K562 (cell line): Measurements from ENCODE around the gene SELENOO. TPM values are rescaled to one million over a fixed set of nuclear protein-coding genes. Genes with fewer than 3 reads are reported as not detected.

Experiments used
- ATAC-seq: fragments of 200-7000 bp; cut with Tn5 transposase; 3 replicates; pipeline ENCODE4 v1.9.1; 2020; ENCODE audit warnings: moderate library complexity
- BruUV-seq: library from RNA; stranded (reverse); fragments of 400-500 nt; replicated peaks from 2 replicates; lab custom pipeline; 2021; lab: Mats Ljungman, UMichigan
- CTCF ChIA-PET: fragments of 300-600 bp; formaldehyde crosslinking; extraction: SDS; loops from one replicate; lab custom pipeline; 2021; ENCODE audit warnings: low intra/inter-chr PET ratio; lab: Yijun Ruan, JAX
- POLR2A ChIA-PET: fragments of 300-600, 350-650 bp; sonication (Branson Sonifier 250); formaldehyde crosslinking; extraction: SDS; loops from one replicate; lab custom pipeline; 2021; ENCODE audit warnings: antibody characterized with exemption, inconsistent platforms; lab: Yijun Ruan, JAX
- DNase-seq, 4 experiments: peaks; one replicate each; pipeline versions ENCODE4 v3.0.0 to v3.0.0-alpha.2; 2011 to 2018; ENCODE audit warnings: low spot score in 3 of 4, mixed read lengths in 3 of 4; ENCODE audit errors: extremely low read depth in 1 of 4
- FAIRE-seq: peaks from 2 replicates; lab custom pipeline; 2011; peaks lifted over from hg19 to GRCh38; lab: Jason Lieb, UNC
- H2AFZ ChIP-seq: 2 replicates; pipeline ENCODE4 v1.6.0; 2011; ENCODE audit warnings: low read depth, low read length, control low read depth, inconsistent platforms
- H3K27ac ChIP-seq: fragments of 200-600 bp; 3 replicates; pipeline ENCODE4 v1.8.0; 2011; ENCODE audit warnings: low read depth, mild to moderate bottlenecking, control low read depth, inconsistent platforms, low read length, moderate library complexity, mixed read lengths; ENCODE audit errors: extremely low read depth
- H3K27me3 ChIP-seq, 2 experiments: fragments of 300-600 bp in 1 of 2; 2 replicates in 1 of 2; 3 replicates in 1 of 2; pipeline versions ENCODE4 v1.6.0 to v1.8.0; 2011; ENCODE audit warnings: inconsistent platforms in 2 of 2, low read length in 2 of 2, mild to moderate bottlenecking in 1 of 2, mixed read lengths in 1 of 2, moderate library complexity in 1 of 2; ENCODE audit not compliant: control insufficient read depth in 2 of 2, insufficient read depth in 2 of 2
- H3K36me3 ChIP-seq: fragments of 300-600 bp; 3 replicates; pipeline ENCODE4 v1.8.0; 2011; ENCODE audit warnings: mild to moderate bottlenecking, low read length, inconsistent platforms; ENCODE audit not compliant: control insufficient read depth, insufficient read depth
- H3K4me1 ChIP-seq, 2 experiments: fragments of 200-600 bp in 1 of 2; replicated peaks in 1 of 2; 2 replicates in 1 of 2; 3 replicates in 1 of 2; pipeline versions ENCODE4 v1.5.1 to v1.8.0; 2011; ENCODE audit warnings: inconsistent platforms in 2 of 2, low read length in 2 of 2, mild to moderate bottlenecking in 1 of 2, mixed read lengths in 1 of 2, moderate library complexity in 1 of 2; ENCODE audit not compliant: control insufficient read depth in 2 of 2, insufficient read depth in 2 of 2
- H3K4me2 ChIP-seq: 2 replicates; pipeline ENCODE4 v1.6.1; 2011; ENCODE audit warnings: low read length, control low read depth, inconsistent platforms, mixed read lengths; ENCODE audit not compliant: insufficient read depth
- H3K4me3 ChIP-seq: fragments of 200-600 bp; sonication (generic), shearing (Covaris generic); 2 replicates; pipeline ENCODE4 v1.5.1; 2016; ENCODE audit warnings: control low read depth, inconsistent platforms
- H3K79me2 ChIP-seq: fragments of 200-600 bp; 3 replicates; pipeline ENCODE4 v1.8.0; 2011; ENCODE audit warnings: low read length, inconsistent platforms; ENCODE audit not compliant: control insufficient read depth, insufficient read depth
- H3K9ac ChIP-seq, 2 experiments: 2 replicates each; pipeline versions ENCODE4 v1.6.0 to v1.6.1; 2011; ENCODE audit warnings: low read depth in 2 of 2, low read length in 2 of 2, control low read depth in 1 of 2, inconsistent platforms in 1 of 2, mild to moderate bottlenecking in 1 of 2, mixed read lengths in 1 of 2; ENCODE audit not compliant: insufficient read depth in 1 of 2
- H3K9me1 ChIP-seq: one replicate; pipeline ENCODE4 v1.6.0; 2011; ENCODE audit warnings: inconsistent platforms, mild to moderate bottlenecking, low read length, moderate library complexity; ENCODE audit not compliant: control insufficient read depth, insufficient read depth
- H3K9me3 ChIP-seq: replicated peaks from 2 replicates; pipeline ENCODE4 v1.5.1; 2011; ENCODE audit warnings: low read depth, low read length, inconsistent platforms; ENCODE audit not compliant: control insufficient read depth, insufficient read depth
- H4K20me1 ChIP-seq: replicated peaks from 2 replicates; pipeline ENCODE4 v1.6.1; 2011; ENCODE audit warnings: low read length, inconsistent platforms, mixed read lengths; ENCODE audit not compliant: control insufficient read depth, insufficient read depth
- CBX8 ChIP-seq: fragments of 200-600 bp; sonication (generic); IDR thresholded peaks from 2 replicates; pipeline ENCODE4 v1.6.1; 2012; ENCODE audit warnings: borderline replicate concordance, mixed run types, low read depth, mild to moderate bottlenecking, moderate library complexity, mixed read lengths, low read length, control low read depth, inconsistent platforms; ENCODE audit not compliant: poor library complexity, severe bottlenecking; ENCODE audit errors: extremely low read depth
- E2F4 ChIP-seq: sonication (generic); formaldehyde crosslinking; IDR thresholded peaks from 2 replicates; pipeline ENCODE4 v1.8.0; 2022; ENCODE audit warnings: mild to moderate bottlenecking, low read depth, missing genetic modification reagents
- ESRRA ChIP-seq: fragments of 450-650 bp; IDR thresholded peaks from 2 replicates; pipeline ENCODE4 v1.6.1; 2014; ENCODE audit warnings: low read depth, mild to moderate bottlenecking, moderate library complexity, borderline replicate concordance
- MBD1 ChIP-seq: fragments of 250-450 bp; sonication (Bioruptor Pico); IDR thresholded peaks from 2 replicates; pipeline ENCODE4 v1.8.0; 2022; ENCODE audit warnings: inconsistent platforms
- NFE2L1 ChIP-seq: fragments of 450-650 bp; IDR thresholded peaks from 2 replicates; pipeline ENCODE4 v1.6.1; 2016; ENCODE audit warnings: missing genetic modification characterization, low read depth, mild to moderate bottlenecking, missing compliant biosample characterization, moderate library complexity, borderline replicate concordance
- PCBP1 ChIP-seq: fragments of 200-400 bp; formaldehyde crosslinking; IDR thresholded peaks from 2 replicates; pipeline ENCODE4 v1.6.1; 2018; ENCODE audit warnings: mild to moderate bottlenecking, low read depth, low read length; ENCODE audit not compliant: poor library complexity, severe bottlenecking
- POLR2B ChIP-seq: fragments of 450-650 bp; IDR thresholded peaks from 2 replicates; pipeline ENCODE4 v1.6.1; 2018; ENCODE audit warnings: low read depth; ENCODE audit not compliant: partially characterized antibody
- POLR2G ChIP-seq: fragments of 200-400 bp; formaldehyde crosslinking; IDR thresholded peaks from 2 replicates; pipeline ENCODE4 v1.6.1; 2017; ENCODE audit warnings: low read depth, mild to moderate bottlenecking, antibody characterized with exemption, low read length, moderate library complexity
- POLR3G ChIP-seq: IDR thresholded peaks from 2 replicates; pipeline ENCODE4 v1.6.1; 2011; ENCODE audit not compliant: insufficient read length, insufficient replicate concordance; ENCODE audit errors: extremely low read depth
- RBFOX2 ChIP-seq: fragments of 200-400 bp; formaldehyde crosslinking; IDR thresholded peaks from 2 replicates; pipeline ENCODE4 v1.6.1; 2017; ENCODE audit warnings: low read depth, mild to moderate bottlenecking, low read length, moderate library complexity
- SMAD1 ChIP-seq: fragments of 150-350 bp; IDR thresholded peaks from 2 replicates; pipeline ENCODE4 v1.6.1; 2014; ENCODE audit warnings: low read length, low read depth; ENCODE audit not compliant: partially characterized antibody
- TGIF2 ChIP-seq: sonication (generic); formaldehyde crosslinking; IDR thresholded peaks from 2 replicates; pipeline ENCODE4 v1.8.1; 2022; ENCODE audit warnings: mild to moderate bottlenecking, missing genetic modification reagents, moderate library complexity
- ZBTB26 ChIP-seq: fragments of 450-650 bp; formaldehyde crosslinking; IDR thresholded peaks from 2 replicates; pipeline ENCODE4 v1.4.0; 2022; ENCODE audit warnings: missing genetic modification characterization
- ZC3H11A ChIP-seq: IDR thresholded peaks from 2 replicates; pipeline ENCODE4 v1.6.1; 2012; ENCODE audit warnings: low read depth, low read length, improper control_type of control experiment
- WGBS: fragments of 100-300 bp; shearing (Covaris generic); methylation state at CpG from one replicate; pipeline ENCODE4 v1.1.6; 2016; ENCODE audit warnings: low coverage, mixed read lengths; ENCODE audit not compliant: insufficient coverage; ENCODE audit errors: missing lambda C conversion rate; 5-methylcytosine and 5-hydroxymethylcytosine counted together
- in situ Hi-C: fragments of 300-500 bp; cut with MboI; formaldehyde crosslinking; loops from 4 replicates; pipeline ENCODE4 v1.15.0; 2018; ENCODE audit warnings: inconsistent platforms, mixed read lengths
- intact Hi-C: fragments of 100-400 bp; cut with micrococcal nuclease; formaldehyde crosslinking; loops from 2 replicates; pipeline ENCODE4 v1.14.2; 2022
- polyA plus RNA-seq, 8 experiments: library from polyadenylated mRNA; depleted of rRNA in 4 of 8; stranded (reverse) in 5 of 8; unstranded in 3 of 8; fragments of >200 nt; fragmentation: Nextera tagmentation in 2 of 8; fragmentation: Illumina TruSeq in 1 of 8; extraction: Ambion mirVana in 2 of 8; extraction: Trizol in 1 of 8; gene quantifications; 2 replicates each; pipeline versions ENCODE4 v1.2.1 to v1.2.3, GENCODE V29; 2011 to 2014; ENCODE audit warnings: inconsistent platforms in 1 of 8, missing spikeins in 1 of 8
- total RNA-seq, 7 experiments: library from RNA; depleted of rRNA in 6 of 7; stranded (reverse); fragments of >200 nt in 6 of 7; fragmentation: Illumina TruSeq in 2 of 7; extraction: Trizol in 2 of 7; gene quantifications; 2 replicates each; pipeline versions ENCODE4 v1.2.1 to v1.2.3, GENCODE V29; 2011 to 2021; ENCODE audit warnings: low replicate concordance in 1 of 7

The SELENOO gene
- total and polyA plus RNA-seq, 9 of the 15 experiments (the other 6 are each of a cell fraction or from before 2014, with no cell fraction given): 0.37 to 24.9 (median 8.3) TPM

- FAIRE-seq (no peak), DNase-seq (no peak), ATAC-seq (no peak)
- peaks cover 45% of the 10 kb centered on the region; the same call in 2 of the 3 replicates for H3K36me3 ChIP-seq
- ChIA-PET POLR2A (interaction anchor here (0.6 kb wide), 1 partner anchor 14 kb away, joined by 3 read pairs; no protein-coding TSS in a partner anchor), CTCF (no interaction called here)
- 75% methylated on average over 6 of the region's 29 CpGs for WGBS
- no peak overlapping the region for H2AFZ ChIP-seq
- H3K27ac ChIP-seq: no peak overlapping the region; the same call in 2 of the 3 replicates
- H3K4me1 ChIP-seq: peaks cover 9 to 79% of the 10 kb centered on the region in 2 experiments
- peaks cover 44% of the 10 kb centered on the region for H3K79me2 ChIP-seq
- H4K20me1 ChIP-seq: peaks cover 7% of the 10 kb centered on the region
- peak overlapping the region in 1 of 2 experiments; percentile 71; a peak in 2 of 4 replicates for H3K9ac ChIP-seq
- BruUV-seq: no TSS peak
- H3K27me3 ChIP-seq: no peaks in the 10 kb centered on the region
- in situ Hi-C loops (no loop called here), intact Hi-C loops (no loop called here)
- no peaks in the 10 kb centered on the region for H3K9me3 ChIP-seq
- H3K4me2 ChIP-seq: no peak overlapping the region
- H3K9me1 ChIP-seq: no peaks in the 10 kb centered on the region
- no peak overlapping the region for H3K4me3 ChIP-seq
- no peak for TF ChIP-seq TGIF2
- TF ChIP-seq RBFOX2: peak; percentile 53
- peak; percentile 20 for TF ChIP-seq PCBP1
- TF ChIP-seq ESRRA: no peak
- TF ChIP-seq POLR2G: peak; percentile 68
- TF ChIP-seq E2F4 (CRISPR knock-in tag): no peak
- TF ChIP-seq POLR3G: no peak
- no peak for TF ChIP-seq POLR2B
- TF ChIP-seq NFE2L1 (tag): no peak
- no peak for TF ChIP-seq MBD1 (CRISPR knock-in tag)
- no peak for TF ChIP-seq CBX8
- no peak for TF ChIP-seq SMAD1
- no peak for TF ChIP-seq ZC3H11A
- TF ChIP-seq ZBTB26 (CRISPR knock-in tag): no peak
Observed at GRCh38 chr22:50248196-50249081, 47.6 kb downstream of the SELENOO start.
